Duodenal mucosa (tissue), 2 donors: Measurements from ENCODE around the gene TUB.

Experiments
- H3K27ac ChIP-seq: one replicate; pipeline ENCODE4 v1.7.0; 2013; ENCODE audit warnings: low read depth, low read length
- H3K27me3 ChIP-seq, 2 donors: one replicate each; pipeline ENCODE4 v1.7.0; 2013; ENCODE audit warnings: low read length in 2 of 2, control low read depth in 1 of 2; ENCODE audit not compliant: insufficient read depth in 2 of 2, control insufficient read depth in 1 of 2
- H3K36me3 ChIP-seq, 2 donors: one replicate each; pipeline ENCODE4 v1.7.0; 2013; ENCODE audit warnings: low read length in 2 of 2, control low read depth in 1 of 2; ENCODE audit not compliant: insufficient read depth in 2 of 2, control insufficient read depth in 1 of 2
- H3K4me1 ChIP-seq, 2 donors: one replicate each; pipeline ENCODE4 v1.7.0; 2013; ENCODE audit warnings: low read length in 2 of 2, control low read depth in 1 of 2; ENCODE audit not compliant: insufficient read depth in 2 of 2, control insufficient read depth in 1 of 2
- H3K4me3 ChIP-seq, 2 donors: one replicate each; pipeline ENCODE4 v1.7.0; 2013; ENCODE audit warnings: low read length in 2 of 2, low read depth in 1 of 2
- H3K9ac ChIP-seq, 2 donors: one replicate each; pipeline ENCODE4 v1.7.0; 2013; ENCODE audit warnings: low read length in 2 of 2, low read depth in 1 of 2
- H3K9me3 ChIP-seq, 2 donors: one replicate each; pipeline ENCODE4 v1.7.0; 2013; ENCODE audit warnings: low read length in 2 of 2, control low read depth in 1 of 2; ENCODE audit not compliant: control insufficient read depth in 1 of 2

TUB gene

DNA sequence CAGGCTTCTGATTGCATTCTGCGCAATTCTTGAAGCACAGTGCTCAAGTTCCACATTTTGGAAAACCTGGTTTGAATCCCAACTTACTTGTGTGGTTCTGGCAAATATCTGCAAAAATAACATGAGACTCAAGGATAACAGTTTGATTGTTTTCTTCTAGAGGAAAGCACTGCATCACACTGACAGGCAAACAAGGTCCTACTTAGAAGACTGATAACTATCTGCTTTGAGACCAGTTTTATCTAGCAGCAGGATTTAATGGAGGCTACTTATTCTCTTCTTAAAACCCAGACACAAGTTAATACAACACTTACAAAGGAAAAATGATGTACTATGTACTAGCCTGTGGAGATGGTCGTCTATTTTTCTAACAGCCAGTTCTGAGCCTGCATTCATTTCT is 46.4 kb downstream of the TUB start:
- no peak overlapping the region for H3K4me3 ChIP-seq
- H3K36me3 ChIP-seq: no peaks in the 10 kb centered on the region
- no peak overlapping the region for H3K27ac ChIP-seq
- H3K9me3 ChIP-seq: no peaks in the 10 kb centered on the region
- no peaks in the 10 kb centered on the region for H3K27me3 ChIP-seq
- H3K4me1 ChIP-seq: no peaks in the 10 kb centered on the region
- no peak overlapping the region for H3K9ac ChIP-seq

DNA sequence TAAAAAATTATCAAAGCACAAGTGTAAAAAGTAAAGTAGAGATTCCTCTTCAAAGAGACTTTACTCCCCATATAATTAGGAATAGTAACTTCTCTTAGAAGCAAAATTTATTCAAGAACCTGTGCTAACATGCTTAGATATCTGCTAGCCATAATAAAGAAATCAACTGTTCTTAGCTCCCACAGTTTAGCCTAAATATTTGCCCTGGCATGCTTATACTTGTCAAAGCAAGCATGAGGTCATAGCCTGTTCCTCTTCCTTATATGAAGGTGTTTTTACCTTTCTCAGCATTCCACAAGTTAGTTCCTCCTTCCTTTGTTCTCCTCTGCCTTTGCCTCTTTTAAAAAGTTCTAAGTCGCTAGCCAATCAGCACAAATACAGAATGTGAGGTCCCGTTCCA is 57.5 kb downstream of the TUB start:
- no peak overlapping the region for H3K27ac ChIP-seq

DNA sequence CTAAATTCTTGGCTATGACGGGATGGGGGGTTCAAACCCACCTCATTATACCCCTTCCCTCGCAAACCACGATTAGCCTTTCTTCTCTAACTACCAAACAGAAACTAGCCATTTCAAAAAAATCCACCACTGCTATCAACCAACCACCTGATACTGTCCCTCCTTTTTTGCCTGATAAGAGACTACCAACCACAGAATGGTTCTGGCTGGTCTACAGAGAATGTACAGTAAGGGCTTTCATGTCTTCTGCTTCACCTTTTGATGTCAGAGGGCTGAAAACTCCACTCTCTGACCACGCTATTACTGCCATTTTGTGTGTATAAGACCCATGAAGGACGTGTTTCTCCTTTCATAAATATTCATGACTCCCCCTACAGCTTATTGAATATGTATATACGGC is 68.7 kb downstream of the TUB start:
- no peaks in the 10 kb centered on the region for H3K4me1 ChIP-seq
- H3K36me3 ChIP-seq: no peaks in the 10 kb centered on the region
- no peaks in the 10 kb centered on the region for H3K9me3 ChIP-seq
- no peaks in the 10 kb centered on the region for H3K27me3 ChIP-seq
- no peak overlapping the region for H3K27ac ChIP-seq
- no peak overlapping the region for H3K4me3 ChIP-seq
- H3K9ac ChIP-seq: no peak overlapping the region

More for the DNA sequence above, 57.5 kb downstream of the TUB start:
- no peaks in the 10 kb centered on the region for H3K36me3 ChIP-seq
- no peaks in the 10 kb centered on the region for H3K27me3 ChIP-seq
- no peak overlapping the region for H3K4me3 ChIP-seq
- no peaks in the 10 kb centered on the region for H3K9me3 ChIP-seq
- no peaks in the 10 kb centered on the region for H3K4me1 ChIP-seq
- H3K9ac ChIP-seq: no peak overlapping the region
